Transverse colon (tissue), 3 donors: ENCODE results near the gene RIMBP2.

Source experiments
- CTCF ChIP-seq, 5 experiments: fragments of 200-600 bp in 3 of 5; fragments of 450-650 bp in 2 of 5; sonication (generic) in 3 of 5; IDR thresholded peaks; 1 replicate in 2 of 5; 2 replicates in 3 of 5; pipeline ENCODE4 v1.5.1; 2016 to 2017; ENCODE audit warnings: antibody characterized with exemption in 5 of 5, inconsistent platforms in 3 of 5, mild to moderate bottlenecking in 2 of 5, moderate library complexity in 1 of 5
- POLR2A ChIP-seq: fragments of 450-650 bp; IDR thresholded peaks from one replicate; pipeline ENCODE4 v1.6.1; 2016; ENCODE audit warnings: antibody characterized with exemption, mild to moderate bottlenecking, moderate library complexity

GRCh38 chr12:130668286-130669204, 47.6 kb downstream of the RIMBP2 start:
- TF ChIP-seq CTCF (IDR thresholded peaks at IDR 0.05) (no peak), POLR2A (no peak)
